ENCODE data around the gene PWP2.

GRCh38 chr21:44094832-44095231 is 12.4 kb upstream of the PWP2 start:
- TF ChIP-seq NFRKB (IDR thresholded peaks at IDR 0.05) = no peak
- no peak for TF ChIP-seq SP1 (IDR thresholded peaks at IDR 0.05)
- no peak for TF ChIP-seq FOXM1 (IDR thresholded peaks at IDR 0.05; ENCODE audit: borderline replicate concordance)
- TF ChIP-seq BHLHE40 (IDR thresholded peaks at IDR 0.05; ENCODE audit: borderline replicate concordance) = no peak
- TF ChIP-seq HDGF (IDR thresholded peaks at IDR 0.05; ENCODE audit: borderline replicate concordance) = no peak
- TF ChIP-seq SUZ12 (IDR thresholded peaks at IDR 0.05) = no peak
- no peak for TF ChIP-seq LEF1 (IDR thresholded peaks at IDR 0.05; ENCODE audit: borderline replicate concordance)
- TF ChIP-seq ARNT (IDR thresholded peaks at IDR 0.05) = no peak
- no peak for TF ChIP-seq PKNOX1 (IDR thresholded peaks at IDR 0.05)

Measured in HEK293T (cell line).